Mucosa of rectum (tissue), 2 donors: Measurements from ENCODE around the gene PCDHGA1.
A peak's percentile ranks its signal among the peaks of the same experiment; 100 is the strongest.
"Not testable (repeated sequence)": the region's sequence is repeated elsewhere in the genome, so short reads cannot be mapped to it uniquely, and the experiment has no call there.

ENCODE experiments used
- H3K27ac ChIP-seq, 2 donors: one replicate each; pipeline ENCODE4 v1.7.0; 2013; ENCODE audit warnings: inconsistent platforms in 2 of 2, low read depth in 2 of 2, low read length in 2 of 2
- H3K27me3 ChIP-seq, 2 donors: one replicate each; pipeline ENCODE4 v1.7.0; 2013; ENCODE audit warnings: low read length in 2 of 2; ENCODE audit not compliant: control insufficient read depth in 2 of 2, insufficient read depth in 2 of 2
- H3K36me3 ChIP-seq, 2 donors: one replicate each; pipeline ENCODE4 v1.7.0; 2013; ENCODE audit warnings: low read length in 2 of 2; ENCODE audit not compliant: control insufficient read depth in 2 of 2, insufficient read depth in 2 of 2
- H3K4me1 ChIP-seq, 2 donors: one replicate each; pipeline ENCODE4 v1.7.0; 2013; ENCODE audit warnings: low read length in 2 of 2, mild to moderate bottlenecking in 1 of 2; ENCODE audit not compliant: control insufficient read depth in 2 of 2, insufficient read depth in 2 of 2
- H3K4me3 ChIP-seq, 2 donors: one replicate each; pipeline ENCODE4 v1.7.0; 2013; ENCODE audit warnings: low read length in 2 of 2
- H3K9ac ChIP-seq, 2 donors: one replicate each; pipeline ENCODE4 v1.7.0; 2013; ENCODE audit warnings: low read length in 2 of 2, low read depth in 1 of 2, mild to moderate bottlenecking in 1 of 2
- H3K9me3 ChIP-seq, 2 donors: one replicate each; pipeline ENCODE4 v1.7.0; 2013; ENCODE audit warnings: low read length in 2 of 2; ENCODE audit not compliant: control insufficient read depth in 2 of 2
- donor health status: healthy.
- donor health status: Normal muscosa, but diverticular disease.

PCDHGA1 gene

GRCh38 chr5:141411575-141411974, 81.3 kb downstream of the PCDHGA1 start:
- Histone ChIP-seq H3K27me3 (no peaks in the 10 kb centered on the region), H3K9ac (no peak overlapping the region), H3K4me1 (no peaks in the 10 kb centered on the region), H3K4me3 (no peak overlapping the region), H3K9me3 (peaks cover 14 to 31% of the 10 kb centered on the region in 2 donors), H3K27ac (no peak overlapping the region), H3K36me3 (no peaks in the 10 kb centered on the region)

DNA sequence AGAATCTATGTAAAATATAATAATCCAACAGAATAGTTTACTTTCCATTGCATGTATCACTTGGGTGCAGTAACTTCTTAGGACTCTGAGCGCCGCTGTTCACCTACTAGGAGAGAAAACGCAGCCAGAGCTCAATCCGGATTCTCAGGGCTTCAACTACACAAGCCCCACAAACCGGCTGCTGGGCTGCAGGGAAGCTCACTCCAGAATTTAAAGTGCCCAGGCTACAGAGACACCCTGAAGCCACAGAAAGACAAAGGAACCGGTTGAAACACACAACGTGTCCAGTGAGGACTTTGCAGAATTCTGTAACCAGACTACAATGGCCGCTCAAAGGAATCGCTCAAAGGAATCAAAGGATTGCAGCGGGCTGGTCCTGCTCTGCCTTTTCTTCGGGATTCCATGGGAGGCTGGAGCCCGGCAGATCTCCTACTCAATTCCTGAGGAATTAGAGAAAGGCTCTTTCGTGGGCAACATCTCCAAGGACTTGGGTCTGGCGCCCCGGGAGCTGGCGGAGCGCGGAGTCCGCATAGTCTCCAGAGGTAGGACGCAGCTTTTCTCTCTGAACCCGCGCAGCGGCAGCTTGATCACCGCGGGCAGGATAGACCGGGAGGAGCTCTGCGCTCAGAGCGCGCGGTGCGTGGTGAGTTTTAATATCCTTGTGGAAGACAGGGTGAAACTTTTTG, 82.7 kb downstream of the PCDHGA1 start, which contains the start of gene PCDHGA10:
PCDHGA10 (plus strand) TSS at position 134 of the 686 bp plus-strand sequence; CDS start at position 323, 189 bp downstream.
- no peaks in the 10 kb centered on the region for H3K27me3 ChIP-seq
- H3K9me3 ChIP-seq, result peaks cover 12 to 31% of the 10 kb centered on the region in 2 donors
- H3K4me1 ChIP-seq, result no peaks in the 10 kb centered on the region
- peak within 1 kb of the TSS; percentile 58 to 73 for H3K4me3 ChIP-seq
- H3K36me3 ChIP-seq, result no peaks in the 10 kb centered on the region
- no peak within 1 kb of the TSS for H3K27ac ChIP-seq
- peak within 1 kb of the TSS in 1 of 2 donors; percentile 6 for H3K9ac ChIP-seq

DNA sequence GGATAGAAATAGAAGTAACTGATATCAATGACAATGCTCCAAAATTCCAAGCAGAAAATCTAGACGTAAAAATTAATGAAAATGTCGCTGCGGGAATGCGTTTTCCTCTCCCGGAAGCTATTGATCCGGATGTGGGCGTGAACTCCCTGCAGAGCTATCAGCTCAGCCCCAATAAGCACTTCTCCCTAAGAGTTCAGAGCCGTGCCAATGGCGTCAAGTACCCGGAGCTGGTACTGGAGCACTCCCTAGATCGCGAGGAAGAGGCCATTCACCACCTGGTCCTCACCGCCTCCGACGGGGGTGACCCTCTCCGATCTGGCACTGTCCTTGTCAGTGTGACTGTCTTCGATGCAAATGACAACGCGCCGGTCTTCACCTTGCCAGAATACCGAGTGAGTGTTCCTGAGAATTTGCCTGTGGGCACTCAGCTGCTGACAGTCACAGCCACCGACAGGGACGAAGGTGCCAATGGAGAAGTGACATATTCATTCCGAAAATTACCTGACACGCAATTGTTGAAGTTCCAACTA, 83.3 kb downstream of the PCDHGA1 start:
- H3K27me3 ChIP-seq, result no peaks in the 10 kb centered on the region
- H3K9me3 ChIP-seq, result peaks cover 17 to 35% of the 10 kb centered on the region in 2 donors
- H3K4me1 ChIP-seq, result no peaks in the 10 kb centered on the region
- H3K4me3 ChIP-seq, result peak overlapping the region; percentile 58 to 73
- H3K27ac ChIP-seq, result no peak overlapping the region
- H3K9ac ChIP-seq, result no peak overlapping the region
- no peaks in the 10 kb centered on the region for H3K36me3 ChIP-seq

DNA sequence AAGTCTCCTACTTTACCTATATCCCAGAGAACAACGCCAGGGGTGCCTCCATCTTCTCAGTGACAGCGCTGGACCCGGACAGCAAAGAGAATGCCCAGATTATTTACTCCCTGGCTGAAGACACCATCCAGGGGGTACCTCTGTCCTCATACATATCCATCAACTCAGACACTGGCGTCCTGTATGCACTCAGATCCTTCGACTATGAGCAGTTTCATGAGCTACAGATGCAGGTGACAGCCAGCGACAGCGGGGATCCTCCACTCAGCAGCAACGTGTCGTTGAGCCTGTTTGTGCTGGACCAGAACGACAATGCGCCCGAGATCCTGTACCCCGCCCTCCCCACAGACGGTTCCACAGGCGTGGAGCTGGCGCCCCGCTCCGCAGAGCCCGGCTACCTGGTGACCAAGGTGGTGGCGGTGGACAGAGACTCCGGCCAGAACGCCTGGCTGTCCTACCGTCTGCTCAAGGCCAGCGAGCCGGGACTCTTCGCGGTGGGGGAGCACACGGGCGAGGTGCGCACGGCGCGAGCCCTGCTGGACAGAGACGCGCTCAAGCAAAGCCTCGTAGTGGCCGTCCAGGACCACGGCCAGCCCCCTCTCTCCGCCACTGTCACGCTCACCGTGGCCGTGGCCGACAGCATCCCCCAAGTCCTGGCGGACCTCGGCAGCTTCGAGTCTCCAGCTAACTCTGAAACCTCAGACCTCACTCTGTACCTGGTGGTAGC, 84.4 kb downstream of the PCDHGA1 start:
- H3K27ac ChIP-seq, H3K4me1 ChIP-seq, H3K36me3 ChIP-seq, H3K27me3 ChIP-seq, H3K9ac ChIP-seq: not testable (repeated sequence)
- peak overlapping the region in 1 of 2 donors; percentile 31 for H3K4me3 ChIP-seq
- H3K9me3 ChIP-seq, result peaks cover 25 to 35% of the 10 kb centered on the region in 2 donors

- H3K4me3 ChIP-seq, H3K4me1 ChIP-seq, H3K36me3 ChIP-seq, H3K27ac ChIP-seq, H3K9ac ChIP-seq, H3K27me3 ChIP-seq: not testable (repeated sequence)
- peaks cover 27 to 33% of the 10 kb centered on the region in 2 donors for H3K9me3 ChIP-seq
These were observed 84.9 kb downstream of the PCDHGA1 start for GRCh38 chr5:141415275-141415618.

DNA sequence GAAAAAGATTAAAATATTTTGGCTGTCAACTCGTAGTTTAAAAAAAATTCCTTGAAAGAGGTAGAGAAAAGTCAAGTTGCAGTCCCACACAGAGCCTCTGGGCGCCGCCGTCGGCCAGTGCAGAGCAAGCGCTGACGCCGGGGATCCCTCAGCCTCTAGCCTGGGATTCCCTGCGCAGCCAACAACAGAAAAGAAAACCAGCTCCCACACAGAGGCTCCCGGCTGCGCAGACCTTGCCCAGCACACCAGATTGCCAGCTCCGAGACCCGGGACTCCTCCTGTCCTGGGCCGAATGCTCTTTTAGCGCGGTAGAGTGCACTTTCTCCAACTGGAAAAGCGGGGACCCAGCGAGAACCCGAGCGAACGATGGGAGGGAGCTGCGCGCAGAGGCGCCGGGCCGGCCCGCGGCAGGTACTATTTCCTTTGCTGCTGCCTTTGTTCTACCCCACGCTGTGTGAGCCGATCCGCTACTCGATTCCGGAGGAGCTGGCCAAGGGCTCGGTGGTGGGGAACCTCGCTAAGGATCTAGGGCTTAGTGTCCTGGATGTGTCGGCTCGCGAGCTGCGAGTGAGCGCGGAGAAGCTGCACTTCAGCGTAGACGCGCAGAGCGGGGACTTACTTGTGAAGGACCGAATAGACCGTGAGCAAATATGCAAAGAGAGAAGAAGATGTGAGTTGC, 87.3 kb downstream of the PCDHGA1 start, which contains the start of gene PCDHGB7:
PCDHGB7 (plus strand) TSS at position 184 of the 679 bp plus-strand sequence; CDS start at position 367, 183 bp downstream.
- not testable (repeated sequence) for H3K36me3 ChIP-seq, H3K9ac ChIP-seq, H3K4me1 ChIP-seq, H3K27me3 ChIP-seq, H3K27ac ChIP-seq
- H3K9me3 ChIP-seq, result peaks cover 36 to 43% of the 10 kb centered on the region in 2 donors
- H3K4me3 ChIP-seq, result peak within 1 kb of the TSS; percentile 45 to 46

DNA sequence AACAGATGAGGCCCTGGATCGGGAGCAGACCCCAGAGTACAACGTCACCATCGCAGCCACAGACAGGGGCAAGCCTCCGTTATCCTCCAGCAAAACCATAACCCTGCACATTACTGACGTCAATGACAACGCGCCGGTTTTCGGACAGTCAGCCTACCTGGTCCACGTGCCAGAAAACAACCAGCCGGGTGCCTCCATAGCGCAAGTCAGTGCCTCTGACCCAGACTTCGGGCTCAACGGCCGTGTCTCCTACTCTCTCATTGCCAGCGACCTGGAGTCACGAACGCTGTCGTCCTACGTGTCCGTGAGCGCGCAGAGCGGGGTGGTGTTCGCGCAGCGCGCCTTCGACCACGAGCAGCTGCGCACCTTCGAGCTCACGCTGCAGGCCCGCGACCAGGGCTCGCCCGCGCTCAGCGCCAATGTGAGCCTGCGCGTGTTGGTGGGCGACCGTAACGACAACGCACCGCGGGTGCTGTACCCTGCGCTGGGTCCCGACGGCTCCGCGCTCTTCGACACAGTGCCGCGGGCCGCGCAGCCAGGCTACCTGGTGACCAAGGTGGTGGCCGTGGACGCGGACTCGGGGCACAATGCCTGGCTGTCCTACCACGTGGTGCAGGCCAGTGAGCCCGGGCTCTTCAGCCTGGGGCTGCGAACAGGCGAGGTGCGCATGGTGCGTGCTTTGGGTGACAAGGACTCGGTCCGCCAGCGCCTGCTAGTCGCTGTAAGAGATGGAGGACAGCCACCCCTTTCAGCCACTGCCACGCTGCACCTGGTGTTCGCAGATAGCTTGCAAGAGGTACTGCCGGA, 89.0 kb downstream of the PCDHGA1 start:
- Histone ChIP-seq H3K36me3 (no peaks in the 10 kb centered on the region), H3K9me3 (peaks cover 37 to 44% of the 10 kb centered on the region in 2 donors), H3K27me3 (no peaks in the 10 kb centered on the region), H3K9ac (no peak overlapping the region), H3K4me3 (peak overlapping the region in 1 of 2 donors; percentile 31), H3K4me1 (no peaks in the 10 kb centered on the region), H3K27ac (no peak overlapping the region)

- Histone ChIP-seq H3K4me3 (peak within 1 kb of the TSS; percentile 13 to 47), H3K9me3 (peaks cover 41 to 45% of the 10 kb centered on the region in 2 donors), H3K36me3 (no peaks in the 10 kb centered on the region), H3K4me1 (no peaks in the 10 kb centered on the region), H3K27me3 (no peaks in the 10 kb centered on the region), H3K27ac (no peak within 1 kb of the TSS), H3K9ac (no peak within 1 kb of the TSS)
These were observed 90.7 kb downstream of the PCDHGA1 start, which contains the start of gene PCDHGA11 for GRCh38 chr5:141420855-141421488. PCDHGA11 (plus strand) TSS chr5:141421051; CDS start chr5:141421228, 177 bp downstream.

GRCh38 chr5:141421489-141421855, 91.2 kb downstream of the PCDHGA1 start:
- peak overlapping the region in 1 of 2 donors; percentile 47 for H3K4me3 ChIP-seq
- no peak overlapping the region for H3K27ac ChIP-seq
- no peaks in the 10 kb centered on the region for H3K36me3 ChIP-seq
- H3K9ac ChIP-seq, result no peak overlapping the region
- no peaks in the 10 kb centered on the region for H3K4me1 ChIP-seq
- no peaks in the 10 kb centered on the region for H3K27me3 ChIP-seq
- peaks cover 45% of the 10 kb centered on the region in 2 donors for H3K9me3 ChIP-seq
